GM12878 (cell line): ENCODE measurements around the gene GAMT. TPM values are rescaled to one million over a fixed set of nuclear protein-coding genes. Genes with fewer than 3 reads are reported as not detected.

ENCODE experiments used
- ATAC-seq: fragments of 200-7000 bp; cut with Tn5 transposase; 3 replicates; pipeline ENCODE4 v1.9.1; 2020; ENCODE audit warnings: mild to moderate bottlenecking, moderate library complexity
- BruUV-seq: library from RNA; stranded (reverse); fragments of 400-500 nt; replicated peaks from 2 replicates; lab custom pipeline; 2021; lab: Mats Ljungman, UMichigan
- CTCF ChIA-PET: fragments of 300-600 bp; sonication (Branson Sonifier 250); formaldehyde crosslinking; extraction: SDS; loops from one replicate; lab custom pipeline; 2021; ENCODE audit warnings: inconsistent platforms; lab: Yijun Ruan, JAX
- POLR2A ChIA-PET: fragments of 350-600 bp; formaldehyde crosslinking; extraction: SDS; loops from one replicate; lab custom pipeline; 2021; ENCODE audit warnings: inconsistent platforms; lab: Charles Lee
- RAD21 ChIA-PET: fragments of 300-600 bp; sonication (Branson Sonifier 250); formaldehyde crosslinking; loops from one replicate; lab custom pipeline; 2023; ENCODE audit warnings: antibody characterized with exemption; ENCODE audit not compliant: unreplicated experiment; lab: Charles Lee
- SMC1A ChIA-PET: fragments of 300-600 bp; sonication (Branson Sonifier 250); formaldehyde crosslinking; loops from one replicate; lab custom pipeline; 2023; ENCODE audit not compliant: unreplicated experiment, uncharacterized antibody; lab: Charles Lee
- DNase-seq: peaks from one replicate; pipeline ENCODE4 v3.0.0-alpha.2; 2011; ENCODE audit warnings: low read depth, low spot score
- FAIRE-seq: peaks from 3 replicates; lab custom pipeline; 2011; peaks lifted over from hg19 to GRCh38; lab: Jason Lieb, UNC
- H2AFZ ChIP-seq: 2 replicates; pipeline ENCODE4 v1.6.0; 2011; ENCODE audit warnings: low read depth, low read length, control low read depth; ENCODE audit not compliant: control insufficient read depth
- H3K27ac ChIP-seq: 2 replicates; pipeline ENCODE4 v1.5.1; 2011; ENCODE audit warnings: control low read depth; ENCODE audit not compliant: control insufficient read depth, insufficient read depth
- H3K27me3 ChIP-seq, 2 experiments: replicated peaks in 1 of 2; 2 replicates each; pipeline versions ENCODE4 v1.6.0 to v1.6.1; 2011; ENCODE audit warnings: low read length in 1 of 2; ENCODE audit not compliant: control insufficient read depth in 2 of 2, insufficient read depth in 2 of 2
- H3K36me3 ChIP-seq, 2 experiments: 2 replicates each; pipeline ENCODE4 v1.5.1; 2011; ENCODE audit warnings: low read length in 1 of 2; ENCODE audit not compliant: control insufficient read depth in 2 of 2, insufficient read depth in 2 of 2
- H3K4me1 ChIP-seq: 2 replicates; pipeline ENCODE4 v1.6.1; 2011; ENCODE audit warnings: mild to moderate bottlenecking, low read length, moderate library complexity, mixed read lengths; ENCODE audit not compliant: control insufficient read depth, insufficient read depth
- H3K4me2 ChIP-seq: 2 replicates; pipeline ENCODE4 v1.6.0; 2011; ENCODE audit warnings: control low read depth; ENCODE audit not compliant: control insufficient read depth, insufficient read depth
- H3K4me3 ChIP-seq: fragments of 200-600 bp; sonication (generic); 2 replicates; pipeline ENCODE4 v1.5.1; 2016
- H3K79me2 ChIP-seq: 2 replicates; pipeline ENCODE4 v1.6.0; 2011; ENCODE audit warnings: low read length; ENCODE audit not compliant: control insufficient read depth, insufficient read depth
- H3K9ac ChIP-seq: 2 replicates; pipeline ENCODE4 v1.8.0; 2011; ENCODE audit warnings: low read length, control low read depth, mixed read lengths; ENCODE audit not compliant: control insufficient read depth, insufficient read depth
- H3K9me3 ChIP-seq: replicated peaks from 3 replicates; pipeline ENCODE4 v1.5.1; 2011; ENCODE audit warnings: mild to moderate bottlenecking, low read length; ENCODE audit not compliant: control insufficient read depth, insufficient read depth
- H4K20me1 ChIP-seq: 2 replicates; pipeline ENCODE4 v1.6.0; 2011; ENCODE audit not compliant: control insufficient read depth, insufficient read depth
- CBFB ChIP-seq: IDR thresholded peaks from 2 replicates; pipeline ENCODE4 v1.6.1; 2016; ENCODE audit warnings: antibody characterized with exemption, low read depth
- ESRRA ChIP-seq: IDR thresholded peaks from 2 replicates; pipeline ENCODE4 v1.6.1; 2012; ENCODE audit warnings: mild to moderate bottlenecking, low read length, improper control_type of control experiment
- ETV6 ChIP-seq, 2 experiments: fragments of 450-650 bp in 1 of 2; IDR thresholded peaks in 1 of 2; conservative IDR thresholded peaks in 1 of 2; 2 replicates each; pipeline ENCODE4 v1.6.1; 2014; ENCODE audit warnings: antibody characterized with exemption in 1 of 2, borderline replicate concordance in 1 of 2, low read depth in 1 of 2, mild to moderate bottlenecking in 1 of 2, moderate library complexity in 1 of 2
- KDM1A ChIP-seq: fragments of 200-600 bp; sonication (generic); IDR thresholded peaks from 2 replicates; pipeline ENCODE4 v1.6.1; 2016; ENCODE audit warnings: borderline replicate concordance
- MXI1 ChIP-seq: fragments of 150-350 bp; IDR thresholded peaks from 2 replicates; pipeline ENCODE4 v1.6.1; 2011; ENCODE audit warnings: low read depth, mild to moderate bottlenecking, inconsistent platforms, low read length, improper control_type of control experiment
- RELA ChIP-seq: fragments of 450-650 bp; IDR thresholded peaks from 2 replicates; pipeline ENCODE4 v1.8.0; 2014; ENCODE audit warnings: borderline replicate concordance; ENCODE audit not compliant: partially characterized antibody
- WGBS: methylation state at CpG from one replicate; pipeline ENCODE4 v1.1.6; 2016; ENCODE audit warnings: low lambda C conversion rate; ENCODE audit not compliant: insufficient replicate concordance, insufficient coverage; ENCODE audit errors: missing lambda C conversion rate; 5-methylcytosine and 5-hydroxymethylcytosine counted together
- in situ Hi-C: fragments of 300-500 bp; cut with MboI; formaldehyde crosslinking; loops from 9 replicates; pipeline ENCODE4 v1.14.3; 2018; ENCODE audit warnings: mixed read lengths
- intact Hi-C: fragments of 100-400 bp; cut with micrococcal nuclease; formaldehyde crosslinking; loops from one replicate; pipeline ENCODE4 v1.14.2; 2022; ENCODE audit not compliant: unreplicated experiment
- polyA plus RNA-seq, 11 experiments: library from polyadenylated mRNA; depleted of rRNA in 4 of 11; unstranded in 6 of 11; stranded (reverse) in 5 of 11; fragments of >200 nt; fragmentation: Nextera tagmentation in 4 of 11; fragmentation: Illumina TruSeq in 1 of 11; extraction: Ambion mirVana in 4 of 11; extraction: Trizol in 1 of 11; gene quantifications; 1 replicate in 1 of 11; 2 replicates in 10 of 11; pipeline versions ENCODE4 v1.2.1 to v1.2.3, GENCODE V29; 2011 to 2016; ENCODE audit warnings: inconsistent platforms in 2 of 11, missing spikeins in 2 of 11, low read depth in 1 of 11
- total RNA-seq, 4 experiments: library from RNA; depleted of rRNA in 3 of 4; stranded (reverse); fragments of >200 nt in 3 of 4; fragmentation: Illumina TruSeq in 1 of 4; extraction: Trizol in 1 of 4; gene quantifications; 2 replicates each; pipeline versions ENCODE4 v1.2.1 to v1.2.3, GENCODE V29; 2013 to 2021
- TF ChIP-seq, protein P1 (sequence below): fragments of 450-650 bp; IDR thresholded peaks from 2 replicates; pipeline ENCODE4 v1.6.1; 2017; ENCODE audit warnings: antibody characterized with exemption, mild to moderate bottlenecking, moderate library complexity
- TF ChIP-seq, protein P2 (sequence below): fragments of 450-650 bp; formaldehyde crosslinking; IDR thresholded peaks from 2 replicates; pipeline ENCODE4 v1.5.0; 2022; ENCODE audit warnings: mild to moderate bottlenecking, missing genetic modification characterization

Gene GAMT
- total and polyA plus RNA-seq, 10 of the 15 experiments (the other 5 are each of a cell fraction or from before 2014, with no cell fraction given) = 1.6 to 131 (median 38.8) TPM

DNA sequence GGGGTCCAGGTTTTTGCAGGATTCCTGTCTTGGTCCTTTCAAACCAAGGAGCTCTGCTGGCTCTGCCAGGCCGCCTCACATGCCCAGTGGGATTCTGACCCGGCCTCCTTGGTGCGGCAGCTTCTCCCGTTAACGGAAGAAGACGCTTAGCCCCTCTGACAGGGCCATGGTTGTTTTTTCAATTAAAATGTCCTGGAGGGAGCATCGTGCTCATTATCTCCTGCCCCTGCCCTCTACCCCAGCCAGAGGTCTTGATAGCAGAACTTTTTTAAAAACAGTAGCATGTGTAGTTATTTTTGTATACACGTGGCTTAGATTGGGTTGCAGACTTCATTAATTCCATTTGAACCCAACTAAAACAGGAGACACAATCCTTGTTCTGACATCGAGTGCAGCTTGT lies 25.4 kb upstream of the GAMT start (continued):
- TF ChIP-seq, protein P1, sequence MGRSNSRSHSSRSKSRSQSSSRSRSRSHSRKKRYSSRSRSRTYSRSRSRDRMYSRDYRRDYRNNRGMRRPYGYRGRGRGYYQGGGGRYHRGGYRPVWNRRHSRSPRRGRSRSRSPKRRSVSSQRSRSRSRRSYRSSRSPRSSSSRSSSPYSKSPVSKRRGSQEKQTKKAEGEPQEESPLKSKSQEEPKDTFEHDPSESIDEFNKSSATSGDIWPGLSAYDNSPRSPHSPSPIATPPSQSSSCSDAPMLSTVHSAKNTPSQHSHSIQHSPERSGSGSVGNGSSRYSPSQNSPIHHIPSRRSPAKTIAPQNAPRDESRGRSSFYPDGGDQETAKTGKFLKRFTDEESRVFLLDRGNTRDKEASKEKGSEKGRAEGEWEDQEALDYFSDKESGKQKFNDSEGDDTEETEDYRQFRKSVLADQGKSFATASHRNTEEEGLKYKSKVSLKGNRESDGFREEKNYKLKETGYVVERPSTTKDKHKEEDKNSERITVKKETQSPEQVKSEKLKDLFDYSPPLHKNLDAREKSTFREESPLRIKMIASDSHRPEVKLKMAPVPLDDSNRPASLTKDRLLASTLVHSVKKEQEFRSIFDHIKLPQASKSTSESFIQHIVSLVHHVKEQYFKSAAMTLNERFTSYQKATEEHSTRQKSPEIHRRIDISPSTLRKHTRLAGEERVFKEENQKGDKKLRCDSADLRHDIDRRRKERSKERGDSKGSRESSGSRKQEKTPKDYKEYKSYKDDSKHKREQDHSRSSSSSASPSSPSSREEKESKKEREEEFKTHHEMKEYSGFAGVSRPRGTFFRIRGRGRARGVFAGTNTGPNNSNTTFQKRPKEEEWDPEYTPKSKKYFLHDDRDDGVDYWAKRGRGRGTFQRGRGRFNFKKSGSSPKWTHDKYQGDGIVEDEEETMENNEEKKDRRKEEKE = no peak
- TF ChIP-seq RELA = no peak
- no peak for TF ChIP-seq ESRRA
- TF ChIP-seq CBFB = no peak

DNA sequence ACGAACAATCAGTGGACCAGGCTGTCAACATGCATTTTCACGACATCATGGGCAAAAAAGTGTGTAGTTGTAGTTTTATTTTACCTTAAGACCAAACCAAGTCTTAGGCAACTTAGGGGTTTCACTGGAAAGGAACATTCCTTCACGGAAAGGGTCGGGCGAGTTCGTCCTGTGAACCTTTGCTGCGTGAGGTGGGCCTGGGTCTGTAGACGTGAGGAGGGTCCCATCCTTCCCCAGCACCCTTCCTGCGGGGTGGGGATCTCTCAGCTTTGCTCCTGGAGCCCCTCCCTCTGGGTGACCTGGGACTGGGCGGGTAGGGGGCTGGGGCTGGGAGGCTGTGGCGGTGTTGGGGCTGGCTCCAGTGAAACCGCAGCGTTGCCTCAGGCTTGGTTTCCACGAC lies 24.6 kb upstream of the GAMT start:
- TF ChIP-seq, protein P2, sequence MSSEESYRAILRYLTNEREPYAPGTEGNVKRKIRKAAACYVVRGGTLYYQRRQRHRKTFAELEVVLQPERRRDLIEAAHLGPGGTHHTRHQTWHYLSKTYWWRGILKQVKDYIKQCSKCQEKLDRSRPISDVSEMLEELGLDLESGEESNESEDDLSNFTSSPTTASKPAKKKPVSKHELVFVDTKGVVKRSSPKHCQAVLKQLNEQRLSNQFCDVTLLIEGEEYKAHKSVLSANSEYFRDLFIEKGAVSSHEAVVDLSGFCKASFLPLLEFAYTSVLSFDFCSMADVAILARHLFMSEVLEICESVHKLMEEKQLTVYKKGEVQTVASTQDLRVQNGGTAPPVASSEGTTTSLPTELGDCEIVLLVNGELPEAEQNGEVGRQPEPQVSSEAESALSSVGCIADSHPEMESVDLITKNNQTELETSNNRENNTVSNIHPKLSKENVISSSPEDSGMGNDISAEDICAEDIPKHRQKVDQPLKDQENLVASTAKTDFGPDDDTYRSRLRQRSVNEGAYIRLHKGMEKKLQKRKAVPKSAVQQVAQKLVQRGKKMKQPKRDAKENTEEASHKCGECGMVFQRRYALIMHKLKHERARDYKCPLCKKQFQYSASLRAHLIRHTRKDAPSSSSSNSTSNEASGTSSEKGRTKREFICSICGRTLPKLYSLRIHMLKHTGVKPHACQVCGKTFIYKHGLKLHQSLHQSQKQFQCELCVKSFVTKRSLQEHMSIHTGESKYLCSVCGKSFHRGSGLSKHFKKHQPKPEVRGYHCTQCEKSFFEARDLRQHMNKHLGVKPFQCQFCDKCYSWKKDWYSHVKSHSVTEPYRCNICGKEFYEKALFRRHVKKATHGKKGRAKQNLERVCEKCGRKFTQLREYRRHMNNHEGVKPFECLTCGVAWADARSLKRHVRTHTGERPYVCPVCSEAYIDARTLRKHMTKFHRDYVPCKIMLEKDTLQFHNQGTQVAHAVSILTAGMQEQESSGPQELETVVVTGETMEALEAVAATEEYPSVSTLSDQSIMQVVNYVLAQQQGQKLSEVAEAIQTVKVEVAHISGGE (CRISPR knock-in tag) = no peak
- TF ChIP-seq KDM1A = no peak
- no peak for TF ChIP-seq ETV6 (conservative IDR thresholded peaks at IDR 0.05 in 1 of 2, IDR thresholded peaks at IDR 0.05 in 1 of 2; ENCODE audit: borderline replicate concordance in 1 of 2, low read depth in 1 of 2)
- no peak for TF ChIP-seq MXI1
- SMC1A ChIA-PET = no interaction called here
- H4K20me1 ChIP-seq = no peaks in the 10 kb centered on the region
- POLR2A ChIA-PET = no interaction called here
- no peaks in the 10 kb centered on the region for H3K4me1 ChIP-seq
- RAD21 ChIA-PET = no interaction called here
- intact Hi-C loops = no loop called here
- in situ Hi-C loops = no loop called here
- no peak overlapping the region for H3K4me3 ChIP-seq
- no TSS peak for BruUV-seq
- no peaks in the 10 kb centered on the region for H3K79me2 ChIP-seq
- CTCF ChIA-PET = no interaction called here
- no peak overlapping the region for H2AFZ ChIP-seq
- no peak for ATAC-seq
- no peaks in the 10 kb centered on the region for H3K27me3 ChIP-seq
- FAIRE-seq = no peak
- no peak overlapping the region for H3K4me2 ChIP-seq
- no peak overlapping the region for H3K27ac ChIP-seq
- H3K36me3 ChIP-seq = peaks cover 19 to 61% of the 10 kb centered on the region in 2 experiments
- no peak overlapping the region for H3K9ac ChIP-seq
- DNase-seq = no peak
- WGBS = 97% methylated on average over 14 of the region's 14 CpGs
- H3K9me3 ChIP-seq = no peaks in the 10 kb centered on the region
